ENCODE results near the gene INSYN2B.

The INSYN2B gene

DNA sequence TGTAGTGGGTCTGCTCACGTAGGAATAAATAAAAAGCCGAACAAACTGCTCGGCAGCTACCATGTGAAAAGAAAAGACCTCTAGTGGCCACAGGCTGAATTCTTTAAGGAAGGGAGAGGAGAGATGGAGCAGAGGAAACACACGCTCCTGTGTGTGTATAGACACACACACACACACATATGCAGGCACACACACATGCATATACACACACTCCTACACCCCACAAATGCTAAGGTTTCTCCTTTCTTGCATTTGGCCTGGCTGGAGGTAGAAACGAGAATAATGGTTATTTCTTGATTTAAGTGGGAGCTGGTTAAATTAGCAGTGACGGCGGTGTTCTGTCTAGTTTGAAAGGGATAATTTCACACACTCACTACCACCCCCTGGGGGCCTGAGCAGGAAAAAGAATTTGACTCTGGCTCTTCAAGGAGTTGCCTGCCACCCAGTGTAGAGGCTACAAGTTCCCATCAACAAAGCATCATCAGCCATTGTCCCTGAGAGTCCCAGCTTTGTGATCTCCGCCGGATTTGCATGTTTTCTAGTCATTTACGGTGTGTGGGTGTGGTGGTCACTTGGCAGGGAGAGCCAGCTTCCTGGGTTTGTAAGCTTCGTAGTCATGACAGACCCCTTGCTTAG is at the start of gene INSYN2B:
Gene INSYN2B (minus strand): TSS at position 78 of the 636 bp plus-strand sequence. CDS start 96,597 bp downstream, outside the sequence.
- peak; percentile 14 for DNase-seq

DNA sequence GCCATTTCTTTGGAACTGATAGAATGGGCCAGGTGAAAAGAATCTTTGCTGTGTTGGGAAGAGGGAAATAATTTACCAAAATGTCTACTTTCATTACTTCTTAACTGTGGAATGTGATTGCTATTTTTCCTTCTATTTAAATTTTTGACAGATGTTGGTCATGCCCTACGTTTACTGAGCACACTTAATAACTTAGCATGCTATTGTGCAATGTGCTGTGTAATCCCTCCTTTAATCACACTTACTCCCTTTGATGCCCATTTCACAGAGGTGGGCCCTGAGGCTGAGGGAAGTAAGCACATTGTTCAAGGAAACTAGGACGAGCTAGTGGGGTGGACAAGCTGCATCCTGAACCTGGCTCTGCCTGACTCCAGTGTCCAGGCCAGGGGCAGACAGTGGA is 47.8 kb upstream of the INSYN2B start:
- no peak for DNase-seq

DNA sequence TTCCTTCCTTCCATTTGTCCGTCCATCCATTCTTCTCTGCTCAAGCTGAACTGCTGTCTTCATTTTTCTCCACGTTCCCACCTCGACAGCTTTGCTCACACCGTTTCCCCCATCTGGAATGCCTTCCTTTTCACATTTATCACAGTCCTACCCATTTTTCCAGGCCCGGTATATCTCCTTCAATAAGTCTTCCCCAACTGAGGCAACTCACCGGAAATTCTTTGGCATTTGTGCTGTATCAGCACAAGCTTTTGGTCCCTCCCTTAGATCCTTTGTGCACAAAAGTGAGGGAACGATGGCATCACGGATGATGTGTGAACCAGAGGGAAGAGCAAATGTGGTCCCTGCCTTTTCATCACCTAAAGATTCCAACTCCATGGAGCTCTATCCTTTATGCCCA is 45.6 kb upstream of the INSYN2B start:
- no peak for DNase-seq

DNA sequence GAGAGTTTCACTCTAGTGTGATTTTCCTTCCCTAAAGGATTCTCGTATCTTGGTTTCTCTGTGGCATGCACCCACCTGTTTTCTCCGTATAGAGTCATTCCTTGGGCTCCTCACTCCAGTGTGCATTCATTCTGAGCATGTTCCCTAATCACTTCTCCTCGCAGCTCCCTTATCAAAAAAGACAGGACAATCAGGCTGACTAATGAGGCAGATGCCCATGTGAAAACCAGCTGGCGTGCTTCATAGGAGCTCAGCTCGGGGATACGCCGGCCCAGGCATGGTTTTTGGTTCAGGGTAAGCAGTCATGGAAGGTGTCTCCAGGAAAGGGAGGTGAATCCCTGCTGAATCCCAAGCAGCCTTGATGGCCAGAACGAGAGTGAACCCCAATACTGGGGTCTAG is 41.2 kb upstream of the INSYN2B start:
- DNase-seq: no peak

DNA sequence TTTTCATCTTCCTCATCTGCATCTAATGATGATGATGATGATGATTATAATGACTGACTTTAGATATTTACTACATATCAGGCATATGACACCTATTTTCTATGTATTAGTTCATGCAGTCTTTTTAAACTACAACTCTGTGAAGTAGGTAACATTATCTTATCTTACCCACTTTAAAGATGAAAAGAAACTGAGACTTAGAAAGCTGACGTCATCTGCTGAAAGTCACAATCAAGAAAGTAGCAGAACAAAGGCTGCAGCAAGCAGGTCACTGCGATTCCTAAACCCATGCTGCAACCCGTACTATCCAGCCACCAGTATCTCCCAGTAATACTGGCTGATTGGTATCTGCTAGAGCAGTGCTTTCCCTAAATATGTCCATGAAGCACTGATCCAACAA is 40.1 kb upstream of the INSYN2B start:
- no peak for DNase-seq

DNA sequence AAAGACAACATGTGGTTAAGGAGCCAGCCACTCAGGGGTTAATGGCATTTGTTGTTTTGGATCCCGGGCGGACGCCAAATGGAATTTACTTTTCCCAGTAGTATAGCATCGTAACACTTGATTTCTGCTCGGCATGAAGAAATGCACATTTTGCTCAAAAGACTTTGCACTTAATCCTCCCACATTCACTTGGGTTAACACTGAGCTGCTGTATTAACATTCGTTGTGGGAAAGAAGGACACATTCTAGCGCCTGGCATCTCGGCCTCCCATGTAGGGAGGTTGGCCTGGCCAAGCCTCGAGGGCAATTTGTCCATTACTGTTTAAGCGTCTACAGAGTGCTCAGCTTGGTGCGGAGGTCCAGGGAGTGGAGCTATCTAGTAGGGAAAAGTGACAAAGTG is 32.3 kb upstream of the INSYN2B start:
- no peak for DNase-seq

DNA sequence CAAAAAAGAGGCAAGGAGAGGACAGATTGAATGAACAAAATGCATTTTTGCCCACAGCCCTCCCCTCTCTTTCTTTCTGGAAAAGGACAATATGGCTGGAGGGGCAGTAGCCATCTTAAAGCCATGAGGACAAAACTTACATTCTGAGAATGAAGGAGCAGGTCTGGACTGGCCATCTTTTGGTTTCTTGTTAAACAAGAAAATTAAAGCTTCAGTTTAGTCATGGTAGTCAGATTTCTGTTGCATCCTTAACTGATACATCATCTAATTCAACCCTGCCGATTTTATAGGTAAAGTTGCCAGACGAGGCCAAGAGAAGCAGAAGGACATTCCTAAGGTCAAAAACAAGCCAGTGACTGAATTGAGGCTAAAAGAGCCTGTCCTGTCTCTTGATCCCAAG is 31.5 kb upstream of the INSYN2B start:
- DNase-seq: no peak

DNA sequence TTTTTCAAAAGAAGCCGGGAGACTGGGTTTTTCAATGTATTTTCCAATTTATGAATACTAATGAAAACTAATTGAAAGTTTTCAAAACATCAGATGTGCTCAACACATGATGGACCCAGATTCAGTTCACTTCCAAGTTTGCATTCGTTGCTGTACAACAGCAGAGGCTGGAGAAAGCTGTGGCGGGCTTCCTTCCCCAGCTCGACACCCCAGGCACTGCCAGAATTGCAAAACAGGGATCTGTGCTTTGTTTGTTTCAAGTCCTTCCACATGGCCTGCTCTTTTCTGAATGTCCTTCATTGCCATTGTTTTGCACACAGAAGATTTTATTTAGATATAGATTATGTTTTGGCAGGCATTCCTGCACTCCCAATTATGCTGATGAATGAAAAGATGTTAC is 30.3 kb upstream of the INSYN2B start:
- no peak for DNase-seq

DNA sequence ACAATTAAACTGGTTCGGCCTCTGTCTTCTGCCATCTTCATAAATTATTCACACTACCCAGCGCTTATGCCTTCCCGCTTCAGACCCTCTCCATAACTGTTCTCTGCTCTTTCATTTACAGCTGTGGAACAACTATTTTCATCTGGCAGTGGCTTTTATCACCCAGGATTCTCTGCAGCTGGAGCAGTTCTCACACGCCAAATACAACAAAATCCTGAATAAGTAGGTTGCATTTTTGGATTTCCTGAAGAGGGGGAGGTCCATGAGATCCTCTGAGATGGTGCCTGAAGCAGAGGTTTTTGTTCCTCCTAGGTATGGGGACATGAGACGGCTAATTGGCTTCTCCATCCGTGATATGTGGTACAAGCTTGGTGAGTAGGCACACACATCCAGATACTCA is 28.1 kb upstream of the INSYN2B start:
- no peak for DNase-seq

DNA sequence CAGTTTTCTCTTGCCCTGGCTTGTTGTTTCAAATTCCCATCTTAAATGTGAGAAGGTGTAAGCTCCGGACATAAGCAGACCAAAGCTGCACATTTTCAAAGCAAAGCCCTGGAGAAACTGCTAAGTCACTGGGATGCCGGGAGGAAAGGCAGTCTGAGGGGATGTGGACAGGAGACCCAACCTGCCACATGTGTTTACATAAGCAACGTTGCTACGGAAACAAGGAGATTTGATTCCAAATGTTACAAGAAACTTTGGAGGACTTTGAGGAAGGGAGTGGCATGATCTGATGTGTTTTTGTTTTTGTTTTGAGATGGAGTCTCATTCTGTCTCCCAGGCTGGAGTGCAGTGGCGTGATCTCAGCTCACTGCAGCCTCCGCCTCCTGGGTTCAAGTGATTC is 25.7 kb upstream of the INSYN2B start:
- no peak for DNase-seq

DNA sequence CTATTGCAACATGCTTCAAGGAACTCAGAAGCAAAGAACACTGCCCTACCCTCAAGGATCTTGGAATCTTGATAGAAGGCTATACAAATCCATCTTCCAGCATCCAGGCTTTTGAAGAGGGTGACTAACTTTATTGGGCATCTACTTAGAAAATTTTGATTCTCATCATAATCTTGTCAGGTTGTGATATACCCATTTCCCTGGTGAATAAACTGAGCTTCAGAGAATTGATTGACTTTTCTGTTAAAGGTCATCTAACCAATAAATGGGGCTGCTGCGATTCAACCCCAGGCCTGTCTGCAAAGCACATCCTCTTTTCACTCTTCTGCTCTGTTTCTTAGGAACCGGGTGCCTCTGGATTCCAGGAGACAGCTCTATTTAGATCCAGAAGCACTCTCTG is 19.9 kb upstream of the INSYN2B start:
- no peak for DNase-seq

DNA sequence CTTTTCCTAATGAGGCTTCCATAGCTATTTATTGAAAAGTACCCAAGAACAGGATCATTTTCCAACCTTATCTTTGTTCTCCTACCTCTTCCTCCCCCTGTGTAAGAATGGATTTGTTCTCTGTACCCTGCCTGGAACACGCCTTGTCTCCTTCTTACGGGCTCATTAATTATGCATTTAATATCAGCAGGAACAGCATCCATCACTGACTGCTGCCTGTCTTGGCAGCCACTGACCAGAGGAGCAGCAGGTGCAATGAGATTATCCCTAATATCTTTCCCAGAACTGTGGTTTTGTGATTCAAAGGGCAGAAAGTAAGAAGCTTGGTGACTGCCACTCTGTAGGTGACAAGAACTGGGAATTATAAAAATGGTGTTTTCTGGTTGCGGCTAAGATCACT is 19.3 kb upstream of the INSYN2B start:
- no peak for DNase-seq

DNA sequence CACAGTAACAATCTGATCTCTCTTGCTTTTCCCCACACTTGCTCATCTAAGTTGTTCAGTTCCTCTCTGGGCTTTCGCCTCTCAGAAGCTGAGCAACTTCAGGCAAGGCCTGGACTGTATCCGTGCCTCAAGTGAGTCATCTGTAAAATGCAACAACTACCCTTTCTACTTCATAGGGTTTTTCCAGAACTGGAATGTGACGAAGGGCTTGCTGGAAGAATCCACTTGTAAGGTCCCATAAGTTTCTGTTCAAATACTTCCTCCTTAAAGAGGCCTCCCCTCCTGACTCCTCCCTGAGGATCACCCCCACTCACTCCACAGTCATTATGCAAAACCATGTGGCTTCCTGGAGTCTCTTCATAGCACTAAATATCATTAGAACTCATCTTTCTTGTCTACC is 17.5 kb upstream of the INSYN2B start:
- DNase-seq: no peak

DNA sequence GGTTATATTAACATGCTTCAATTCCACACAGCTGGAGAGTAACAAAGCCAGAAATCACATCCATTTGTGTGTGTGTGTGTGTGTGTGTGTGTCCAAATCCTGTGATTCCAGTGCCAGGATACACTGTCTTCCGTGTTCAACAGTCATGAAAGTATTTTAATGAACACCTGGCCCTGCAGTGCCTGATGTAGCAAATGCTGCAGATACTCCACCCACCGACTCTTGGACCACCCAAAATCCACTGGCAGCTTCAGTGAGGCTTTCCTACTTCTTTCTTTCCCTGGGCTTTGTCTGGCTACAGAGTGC is 13.1 kb upstream of the INSYN2B start:
- no peak for DNase-seq

DNA sequence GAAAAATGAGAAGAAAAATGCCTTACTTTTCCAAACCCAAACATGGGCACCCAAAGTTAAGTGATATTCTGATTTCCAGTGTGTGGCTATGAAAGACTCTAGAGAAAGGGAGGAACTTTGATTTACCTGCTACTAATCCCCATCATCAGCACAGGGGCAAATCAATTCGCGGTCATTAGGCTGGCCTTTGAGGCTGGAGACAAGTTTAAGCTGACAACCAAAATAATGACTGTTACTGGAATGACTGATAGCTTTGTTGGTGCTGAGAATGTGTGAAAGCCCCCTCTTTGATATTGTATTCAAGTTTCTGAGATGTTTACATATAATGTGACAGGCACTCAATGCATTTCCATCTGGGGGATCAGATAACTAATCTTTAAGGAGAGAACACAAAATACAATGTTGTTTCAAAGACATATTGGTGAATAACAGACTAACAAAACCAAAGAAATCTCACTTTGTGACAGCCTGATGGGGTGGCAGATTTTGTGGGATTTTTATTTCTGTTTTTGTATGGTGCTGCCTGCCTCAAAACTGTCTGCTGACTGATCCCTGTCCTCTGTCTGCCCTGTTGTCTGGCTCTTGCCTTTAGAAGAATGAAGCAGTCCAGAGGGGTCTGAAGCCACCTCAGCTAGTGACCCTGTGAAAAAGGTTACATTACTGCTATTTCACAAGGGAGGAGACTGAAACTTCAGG is 12.6 kb upstream of the INSYN2B start:
- DNase-seq: no peak

DNA sequence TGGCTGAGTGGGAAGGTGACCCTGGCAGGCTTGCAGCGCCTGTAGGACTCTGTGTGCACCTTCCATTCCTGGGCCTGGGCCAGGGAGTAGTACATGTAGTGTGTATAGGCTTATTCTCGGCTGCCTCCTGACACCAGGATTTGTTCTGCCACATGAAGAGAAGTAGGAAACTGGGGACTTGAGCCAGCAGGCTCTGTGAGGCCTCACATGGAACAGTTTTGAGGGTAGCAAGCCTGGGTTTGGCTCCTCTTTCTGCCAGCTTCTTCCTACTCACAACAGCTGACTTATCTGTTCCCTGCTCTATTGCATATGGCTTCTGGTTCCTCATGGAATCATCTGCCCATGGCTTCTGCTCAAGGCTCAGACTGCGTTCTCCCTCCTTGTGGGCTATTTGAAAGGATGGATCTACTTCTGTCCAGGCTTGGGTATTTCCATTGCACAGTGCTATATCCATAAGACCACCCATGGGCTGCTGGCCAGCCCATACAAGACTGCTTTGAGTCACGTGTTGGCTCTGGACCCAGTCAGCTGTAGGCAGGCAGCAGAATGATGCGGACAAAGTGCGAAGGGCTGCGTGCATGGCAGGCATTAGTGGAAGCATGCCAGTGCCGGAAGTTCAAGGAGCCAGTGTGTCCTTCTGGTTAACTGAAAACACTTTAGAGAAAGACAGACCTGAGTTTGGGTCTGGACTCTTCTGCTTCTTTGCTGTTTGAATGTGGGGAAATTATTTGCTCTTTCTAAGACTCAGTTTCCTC is 11.0 kb upstream of the INSYN2B start:
- DNase-seq: no peak

DNA sequence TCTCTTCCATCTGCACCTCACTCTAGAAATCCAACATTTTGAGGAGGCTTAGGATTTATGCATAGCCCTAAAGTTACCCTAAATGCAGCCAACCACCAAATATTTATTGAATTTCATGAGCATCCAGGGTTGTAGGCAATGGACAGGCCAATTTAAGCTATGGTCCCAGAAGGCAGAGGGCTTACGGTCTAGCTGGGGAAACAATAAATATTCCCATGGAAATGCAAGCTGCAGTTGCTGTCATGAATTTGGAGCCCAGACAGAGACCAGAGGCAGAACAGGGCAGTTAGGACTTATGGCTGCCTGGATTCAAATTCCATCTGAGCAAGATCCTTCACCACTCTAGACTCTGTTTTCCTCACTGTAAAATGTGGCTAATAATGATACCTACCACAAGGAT is 9.1 kb upstream of the INSYN2B start:
- no peak for DNase-seq

DNA sequence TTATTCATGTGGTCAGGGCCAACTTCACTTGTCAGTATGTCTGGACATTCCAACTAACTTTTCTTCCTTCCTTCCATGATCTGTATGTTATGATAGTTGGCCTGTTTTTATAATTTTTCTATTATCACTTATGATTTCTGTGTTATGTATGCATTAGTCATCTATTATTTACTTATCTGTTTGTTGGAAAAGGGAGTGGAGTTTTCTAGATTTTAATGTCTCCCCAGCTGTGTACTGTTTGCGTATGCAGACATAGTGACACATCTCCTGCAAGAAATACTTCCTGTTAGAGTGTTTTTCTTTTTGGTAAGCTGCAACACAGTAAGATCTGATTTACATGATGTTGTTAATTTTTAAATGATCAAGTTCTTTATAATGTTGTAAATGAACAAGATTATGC is 8.7 kb upstream of the INSYN2B start:
- no peak for DNase-seq

DNA sequence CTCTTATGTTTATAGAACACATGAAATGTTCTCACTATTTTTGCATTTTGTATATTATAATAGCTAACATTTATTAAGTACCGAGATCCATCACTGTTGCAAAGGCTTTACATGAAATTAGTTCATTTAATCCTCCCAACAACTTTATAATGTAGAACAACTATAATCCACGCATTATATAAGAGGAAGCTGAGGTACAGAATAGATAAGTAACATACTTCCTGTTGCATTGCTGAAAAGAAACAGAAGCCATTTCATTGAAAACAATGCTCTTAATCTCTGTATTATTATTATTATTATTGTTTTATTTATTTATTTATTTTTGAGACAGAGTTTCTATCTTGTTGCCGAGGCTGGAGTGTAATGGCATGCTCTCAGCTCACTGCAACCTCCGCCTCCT is 7.9 kb upstream of the INSYN2B start:
- DNase-seq: no peak

DNA sequence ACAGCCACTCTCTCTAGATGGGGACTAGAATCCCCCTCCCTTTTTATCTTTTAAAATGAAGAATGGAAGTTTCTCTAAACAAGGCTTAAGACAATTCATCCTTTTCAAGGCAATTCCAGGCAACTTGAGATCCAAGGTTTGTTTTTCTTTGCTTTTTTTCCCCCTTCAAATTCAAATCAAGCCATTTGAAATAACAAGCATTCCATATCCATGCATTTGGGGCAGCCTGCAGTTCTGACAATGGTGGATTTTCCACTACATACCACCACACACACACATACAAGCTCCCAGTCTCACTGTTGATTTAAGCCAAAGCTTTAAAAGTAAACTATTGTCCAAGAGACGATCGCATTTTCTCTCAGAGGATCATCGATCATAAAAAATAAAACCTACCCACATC is 424 bp downstream of the INSYN2B start:
- DNase-seq: no peak

DNA sequence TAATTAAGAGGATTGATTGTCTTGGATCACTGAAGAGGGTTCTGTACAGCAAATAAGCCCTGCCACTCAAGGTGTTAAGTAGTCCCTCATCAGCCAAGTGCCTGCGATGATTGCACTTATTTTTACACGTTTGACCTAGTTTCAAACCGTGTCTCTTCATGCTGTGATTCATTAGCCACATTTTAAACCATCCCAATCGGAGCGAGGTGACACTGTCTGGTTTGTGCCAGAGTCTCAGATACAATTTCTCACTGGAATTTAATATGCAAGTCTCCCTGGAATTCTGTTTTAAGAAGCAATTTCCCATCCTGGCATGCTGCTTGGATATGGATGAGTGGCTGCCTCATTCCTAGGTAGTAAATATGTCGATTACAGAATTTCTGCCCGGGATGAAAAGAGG is 1.6 kb downstream of the INSYN2B start:
- no peak for DNase-seq

DNA sequence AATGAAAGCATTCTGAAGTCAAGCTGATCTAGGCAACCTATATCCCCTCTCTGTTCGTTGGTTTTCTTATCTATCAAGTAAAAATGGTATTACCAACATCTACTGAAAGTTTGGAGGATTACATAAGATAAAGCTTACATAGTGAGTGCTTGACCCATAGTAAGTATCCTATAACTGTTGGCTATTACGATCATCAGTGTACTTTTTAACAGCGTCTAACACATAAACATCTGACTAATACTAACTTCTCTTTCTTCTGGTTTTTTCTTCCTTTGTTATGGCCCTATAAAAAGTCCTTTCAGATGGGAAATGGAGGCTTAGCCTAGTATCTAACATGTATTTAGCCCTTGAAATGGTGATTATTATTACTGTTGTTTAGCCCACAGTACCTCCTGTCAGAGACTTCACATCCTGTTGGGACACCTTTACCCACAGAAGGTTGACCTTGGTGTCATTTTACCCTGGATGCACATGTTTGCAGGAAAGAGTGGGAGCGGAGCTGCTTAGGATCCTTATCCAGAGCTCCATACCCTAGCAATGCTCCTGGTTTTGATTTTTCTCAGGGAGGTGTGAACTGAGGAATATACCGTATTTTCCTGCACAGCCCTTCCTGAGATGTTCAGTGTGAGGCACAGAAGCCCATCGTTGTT is 6.0 kb downstream of the INSYN2B start:
- no peak for DNase-seq

DNA sequence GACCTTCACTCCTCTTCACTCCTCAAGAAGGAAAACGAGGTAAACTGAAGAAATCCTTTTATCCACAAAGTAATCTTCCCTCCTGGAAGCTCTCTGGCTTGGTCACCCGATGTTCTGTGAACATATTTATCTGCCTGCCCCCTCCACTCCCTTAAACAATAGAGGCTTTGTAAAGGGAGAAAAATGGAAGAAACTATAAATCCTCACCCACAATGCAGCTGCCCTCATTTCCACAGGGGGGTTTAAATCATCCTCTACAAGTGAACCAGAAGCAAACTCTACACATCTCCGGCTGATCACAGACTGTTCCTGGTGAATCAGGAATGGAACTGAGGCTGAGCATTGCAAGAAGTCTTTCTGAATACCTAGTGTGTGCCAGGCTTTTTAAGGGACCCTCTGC is 7.2 kb downstream of the INSYN2B start:
- DNase-seq: no peak

DNA sequence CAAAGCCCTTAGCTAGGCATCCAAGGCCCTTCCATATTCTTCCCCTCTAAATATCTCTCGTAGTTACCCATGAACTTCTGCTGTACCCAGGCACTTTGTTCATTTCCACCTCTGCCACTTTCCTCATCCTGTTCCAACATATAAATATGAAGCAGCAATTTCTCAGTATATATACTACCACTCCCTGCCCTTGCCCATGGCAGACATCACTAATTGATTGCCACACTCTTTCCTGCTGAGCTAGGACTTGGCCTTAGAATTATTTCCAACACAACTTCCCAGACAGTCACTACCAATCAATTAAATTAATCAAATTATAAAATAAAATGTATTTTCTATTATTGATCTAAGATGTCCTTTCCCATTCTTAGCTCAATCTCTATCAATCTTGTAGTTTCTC is 8.5 kb downstream of the INSYN2B start:
- no peak for DNase-seq
